ENCODE data around the gene GON4L. TPM values are rescaled to one million over a fixed set of nuclear protein-coding genes. Genes with fewer than 3 reads are reported as not detected.
"Not testable (repeated sequence)": the region's sequence is repeated elsewhere in the genome, so short reads cannot be mapped to it uniquely, and the experiment has no call there.

GON4L gene
- total RNA-seq, 1 donor from 2014 or later = 90.6 TPM

DNA sequence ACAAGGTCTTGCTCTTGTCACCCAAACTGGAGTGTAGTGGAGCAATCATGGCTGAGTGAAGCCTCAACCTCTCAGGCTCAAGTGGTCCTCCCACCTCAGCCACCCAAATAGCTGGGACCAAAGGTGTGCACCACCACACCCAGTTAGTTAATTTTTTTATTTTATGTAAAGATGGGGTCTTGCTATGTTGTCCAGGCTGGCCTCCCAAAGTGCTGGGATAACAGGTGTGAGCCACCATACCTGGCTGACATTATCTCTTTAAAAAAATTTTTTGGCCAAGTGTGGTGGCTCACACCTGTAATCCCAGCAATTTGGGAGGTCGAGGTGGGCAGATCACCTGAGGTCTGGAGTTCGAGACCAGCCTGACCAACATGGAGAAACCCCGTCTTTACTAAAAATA lies 98.0 kb downstream of the GON4L start:
- intact Hi-C loops (cut with micrococcal nuclease) = not testable (repeated sequence)

DNA sequence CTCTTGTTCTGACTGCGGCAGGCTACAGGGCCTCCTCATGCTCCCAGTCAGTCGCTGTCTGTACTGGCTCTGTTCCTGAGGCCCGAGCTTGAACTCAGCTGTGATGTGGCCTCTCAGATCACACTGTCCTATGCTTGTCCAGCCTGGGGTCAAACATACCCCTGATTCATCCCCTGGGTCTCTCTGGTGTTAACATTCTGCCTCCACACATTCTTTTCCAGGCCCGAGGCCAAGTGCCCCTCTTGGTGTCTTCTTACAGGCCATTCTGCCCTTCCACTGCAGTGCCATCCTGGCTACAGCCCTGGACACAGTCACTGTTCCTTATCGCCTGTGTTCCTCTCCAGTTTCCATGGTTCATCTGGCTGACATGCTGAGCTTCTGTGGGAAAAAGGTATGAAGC lies 108.9 kb downstream of the GON4L start:
- intact Hi-C loops (cut with micrococcal nuclease) = loop anchor here (5.0 kb wide), 1 partner anchor 111 kb away; no protein-coding TSS in a partner anchor

DNA sequence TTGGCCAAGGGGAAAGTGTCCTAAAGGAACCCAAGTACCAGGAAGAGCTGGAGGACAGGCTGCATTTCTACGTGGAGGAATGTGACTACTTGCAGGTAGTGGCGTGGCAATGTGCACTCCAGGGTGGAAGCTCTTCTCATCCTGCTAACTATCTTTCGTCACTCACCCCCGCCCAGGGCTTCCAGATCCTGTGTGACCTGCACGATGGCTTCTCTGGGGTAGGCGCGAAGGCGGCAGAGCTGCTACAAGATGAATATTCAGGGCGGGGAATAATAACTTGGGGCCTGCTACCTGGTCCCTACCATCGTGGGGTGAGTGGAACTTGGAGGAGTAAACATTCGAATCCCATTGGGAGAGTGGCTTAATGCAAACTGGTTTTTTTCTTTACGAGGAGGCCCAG lies 109.4 kb downstream of the GON4L start:
- intact Hi-C loops (cut with micrococcal nuclease) = loop anchor here (5.0 kb wide), 1 partner anchor 110 kb away; no protein-coding TSS in a partner anchor

DNA sequence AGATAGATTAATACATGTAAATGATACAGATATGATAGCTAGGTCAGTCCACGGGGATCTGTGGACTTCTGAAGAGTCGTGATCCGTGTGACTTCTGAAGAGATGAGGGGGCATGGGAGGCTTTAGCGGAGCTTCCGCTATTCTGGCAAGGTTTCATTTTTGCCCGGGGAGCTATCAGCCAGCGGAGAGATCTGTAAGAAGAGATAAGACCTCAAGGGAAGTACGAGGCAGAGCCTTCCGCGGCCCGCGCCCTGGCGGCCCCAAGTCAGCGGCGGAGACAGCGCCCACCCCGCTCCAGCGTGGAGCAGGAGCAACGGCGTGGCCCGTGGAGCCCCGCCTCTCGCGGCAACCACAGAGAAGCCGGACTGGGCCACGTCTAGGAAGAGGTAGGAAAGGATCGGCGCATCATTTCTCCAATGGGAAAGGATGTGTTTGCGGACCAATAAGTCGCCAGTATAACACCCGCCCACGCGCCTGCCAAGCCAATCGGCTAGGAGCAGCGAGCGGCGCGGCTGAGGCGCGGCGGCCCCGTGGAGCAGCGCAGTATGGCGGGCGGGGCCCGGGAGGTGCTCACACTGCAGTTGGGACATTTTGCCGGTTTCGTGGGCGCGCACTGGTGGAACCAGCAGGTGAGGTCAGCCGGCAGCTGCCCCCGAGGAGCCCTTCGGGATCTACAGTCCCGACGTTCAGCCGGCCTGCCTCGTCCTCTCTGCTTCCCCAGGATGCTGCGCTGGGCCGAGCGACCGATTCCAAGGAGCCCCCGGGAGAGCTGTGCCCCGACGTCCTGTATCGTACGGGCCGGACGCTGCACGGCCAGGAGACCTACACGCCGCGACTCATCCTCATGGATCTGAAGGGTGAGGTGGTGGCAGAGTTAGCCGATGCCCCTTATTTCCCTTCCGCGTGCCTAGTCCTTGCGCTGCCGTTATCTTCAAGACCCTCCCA lies 111.5 kb downstream of the GON4L start:
- intact Hi-C loops (cut with micrococcal nuclease) = loop anchor here (1.0 to 5.0 kb wide), 8 partner anchors 56 to 593 kb away; partner anchors contain the start of genes CCT3, DAP3, ENTREP3 and RIT1

DNA sequence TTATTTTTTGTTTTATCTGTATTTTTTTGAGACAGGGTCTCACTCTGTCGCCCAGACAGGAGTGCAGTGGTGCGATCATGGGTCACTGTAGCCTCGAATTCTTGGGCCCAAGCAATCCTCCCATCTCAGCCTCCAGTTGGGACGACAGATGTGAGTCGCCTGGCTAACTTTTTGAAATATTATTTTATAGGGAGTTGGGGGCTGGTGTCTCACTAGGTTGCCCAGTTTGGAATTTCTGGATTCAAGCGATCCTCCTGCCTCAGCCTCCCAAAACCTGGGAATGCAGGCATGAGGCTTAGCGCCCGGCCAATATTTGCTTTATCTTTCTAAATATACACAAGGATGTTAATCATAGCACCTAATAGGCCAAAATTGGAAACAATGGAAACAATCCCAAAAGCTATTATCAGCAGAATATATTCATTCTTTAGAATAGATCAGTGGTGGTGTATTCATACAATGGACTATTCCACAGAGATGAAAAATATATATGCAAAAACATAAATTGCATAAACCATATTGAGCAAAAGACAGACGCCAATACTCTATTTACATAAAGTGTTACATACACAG lies 112.2 kb downstream of the GON4L start:
- intact Hi-C loops (cut with micrococcal nuclease) = loop anchor here (1.0 to 5.0 kb wide), 8 partner anchors 55 to 594 kb away; partner anchors contain the start of genes CCT3, DAP3, ENTREP3 and RIT1

DNA sequence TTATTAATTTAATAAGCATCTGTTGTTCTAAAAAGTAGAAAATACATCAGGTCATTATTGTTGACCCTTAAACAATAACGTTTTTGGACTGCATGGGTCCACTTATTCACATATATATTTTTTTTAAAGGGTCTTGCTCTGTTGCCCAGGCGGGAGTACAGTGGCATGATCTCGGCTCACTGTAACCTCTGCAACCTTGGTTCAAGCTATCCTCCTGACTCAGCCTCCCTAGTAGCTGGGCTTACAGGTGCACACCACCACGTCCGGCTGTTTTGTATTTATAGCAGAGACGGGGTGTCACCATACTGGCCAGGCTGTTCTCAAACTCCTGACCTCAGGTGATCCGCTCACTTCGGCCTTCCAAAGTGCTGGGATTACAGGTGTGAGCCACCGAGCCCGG lies 115.1 kb downstream of the GON4L start:
- intact Hi-C loops (cut with micrococcal nuclease) = no loop called here

DNA sequence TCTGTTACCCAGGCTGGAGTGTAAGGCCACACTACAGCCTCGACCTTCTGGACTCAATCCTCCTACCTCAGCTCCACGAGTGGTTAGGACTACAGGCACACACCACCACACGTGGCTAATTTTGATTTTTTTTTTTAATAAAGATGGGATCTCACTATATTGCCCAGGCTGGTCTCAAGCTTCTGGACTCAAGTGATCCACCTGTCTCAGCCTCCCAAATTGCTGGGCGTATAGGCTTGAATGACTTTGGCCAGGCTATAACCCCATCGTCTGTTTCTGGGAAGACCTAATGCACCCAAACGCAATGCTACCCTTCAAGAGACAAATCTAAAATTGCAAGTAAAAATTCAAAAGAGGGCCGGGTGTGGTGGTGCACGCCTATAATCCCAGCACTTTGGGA lies 116.0 kb downstream of the GON4L start:
- intact Hi-C loops (cut with micrococcal nuclease) = no loop called here

DNA sequence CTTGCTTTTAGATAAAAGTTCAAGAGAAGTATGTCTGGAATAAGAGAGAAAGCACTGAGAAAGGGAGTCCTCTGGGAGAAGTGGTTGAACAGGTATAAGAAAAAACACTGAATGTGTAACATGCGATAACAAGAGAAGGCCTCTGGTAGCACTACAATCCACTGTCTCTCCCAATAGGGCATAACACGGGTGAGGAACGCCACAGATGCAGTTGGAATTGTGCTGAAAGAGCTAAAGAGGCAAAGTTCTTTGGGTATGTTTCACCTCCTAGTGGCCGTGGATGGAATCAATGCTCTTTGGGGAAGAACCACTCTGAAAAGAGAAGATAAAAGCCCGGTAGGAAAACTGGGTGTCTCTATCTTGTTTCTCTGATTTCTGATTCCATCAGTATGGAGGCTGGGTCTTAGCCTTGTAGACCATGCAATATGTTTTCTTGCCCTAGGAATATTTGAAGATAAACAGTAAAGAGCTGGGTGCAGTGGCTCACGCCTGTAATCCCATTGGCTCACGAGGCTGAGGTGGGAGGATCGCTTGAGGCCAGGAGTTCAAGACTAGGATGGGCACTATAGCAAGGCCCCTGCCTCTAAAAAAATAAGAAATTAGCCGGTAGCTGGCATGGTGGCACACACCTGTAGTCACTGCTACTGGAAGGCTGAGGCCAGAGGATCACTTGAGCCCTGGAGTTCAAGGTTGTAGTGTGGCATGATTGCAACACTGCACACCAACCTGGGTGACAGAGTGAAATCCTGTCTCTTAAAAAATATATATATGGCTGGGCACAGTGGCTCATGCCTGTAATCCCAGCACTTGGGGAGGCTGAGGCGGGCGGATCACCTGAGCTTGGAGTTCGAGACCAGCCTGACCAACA lies 127.7 kb downstream of the GON4L start:
- intact Hi-C loops (cut with micrococcal nuclease) = loop anchor here (5.0 kb wide), 1 partner anchor 92 kb away; no protein-coding TSS in a partner anchor

DNA sequence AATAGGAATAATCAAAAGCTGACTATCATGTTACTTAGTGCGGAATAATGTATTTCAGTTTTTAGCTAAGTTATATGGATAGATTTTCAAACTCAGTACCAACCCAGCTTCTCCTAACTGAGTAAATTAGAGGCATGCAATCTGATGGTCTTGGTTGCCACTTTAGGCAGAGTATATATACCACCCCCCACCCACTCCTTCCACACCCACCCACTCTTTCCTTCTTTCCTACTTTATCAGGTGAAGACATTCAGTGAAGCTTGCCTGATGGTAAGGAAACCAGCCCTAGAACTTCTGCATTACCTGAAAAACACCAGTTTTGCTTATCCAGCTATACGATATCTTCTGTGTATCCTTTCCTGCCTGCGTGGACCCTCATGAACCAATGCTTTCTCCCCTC lies 131.9 kb downstream of the GON4L start:
- intact Hi-C loops (cut with micrococcal nuclease) = loop anchor here (5.0 kb wide), 1 partner anchor 88 kb away; no protein-coding TSS in a partner anchor

DNA sequence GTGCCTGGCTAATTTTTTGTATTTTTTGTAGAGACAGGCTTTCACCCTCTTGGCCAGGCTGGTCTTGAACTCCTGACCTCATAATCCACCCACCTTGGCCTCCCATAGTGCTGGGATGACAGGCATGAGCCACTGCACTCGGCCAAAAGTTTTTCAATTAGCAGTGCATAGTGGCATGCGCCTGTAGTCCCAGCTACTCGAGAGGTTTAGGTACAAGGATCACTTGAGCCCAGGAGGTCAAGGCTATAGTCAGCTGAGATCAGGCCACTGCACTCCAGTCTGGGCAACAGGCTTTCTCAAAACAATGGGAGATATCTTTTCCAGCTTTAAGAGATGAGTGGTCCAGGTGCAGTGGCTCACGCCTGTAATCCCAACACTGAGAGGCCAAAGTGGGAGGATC lies 137.3 kb downstream of the GON4L start:
- intact Hi-C loops (cut with micrococcal nuclease) = no loop called here

DNA sequence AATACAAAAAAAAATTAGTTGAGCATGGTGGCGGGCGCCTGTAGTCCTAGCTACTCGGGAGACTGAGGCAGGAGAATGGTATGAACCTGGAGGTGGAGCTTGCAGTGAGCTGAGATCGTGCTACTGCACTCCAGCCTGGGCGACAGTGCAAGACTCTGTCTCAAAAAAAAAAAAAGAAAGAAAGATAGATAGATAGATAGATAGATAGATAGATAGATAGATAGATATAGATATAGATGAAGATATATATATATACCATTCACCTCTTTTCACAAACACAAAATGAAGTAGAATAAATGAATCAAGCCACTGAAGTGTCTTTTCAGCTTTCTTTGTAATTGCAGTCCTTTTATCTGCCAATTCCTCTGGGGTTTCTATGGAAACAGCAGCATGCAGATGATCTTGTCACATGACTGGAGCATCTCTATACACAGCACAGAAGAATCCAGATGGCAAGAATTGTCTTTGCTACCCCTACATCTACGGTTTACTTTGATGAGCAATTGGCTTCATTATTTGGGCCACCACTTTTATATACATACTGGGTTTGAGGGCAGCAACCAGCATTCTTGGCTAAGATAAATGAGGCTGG lies 138.4 kb downstream of the GON4L start:
- intact Hi-C loops (cut with micrococcal nuclease) = not testable (repeated sequence)

DNA sequence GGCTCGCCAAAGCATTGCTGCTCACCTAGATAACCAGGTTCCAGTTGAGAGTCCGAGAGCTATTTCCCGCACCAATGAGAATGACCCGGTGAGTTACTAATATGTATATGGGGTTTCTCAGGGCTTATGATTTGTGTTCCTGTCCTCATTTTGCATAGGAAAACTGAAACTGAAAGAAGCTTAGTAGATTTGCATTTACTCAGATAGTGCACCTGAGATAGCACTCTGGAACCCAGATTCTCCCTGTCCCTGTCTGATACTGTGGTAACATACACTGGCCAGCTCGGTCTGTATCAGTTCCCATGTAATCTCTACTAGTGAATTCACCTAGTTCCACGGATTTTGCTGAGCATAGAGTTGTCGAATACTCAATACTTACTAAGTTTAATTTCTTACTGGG lies 140.0 kb downstream of the GON4L start:
- intact Hi-C loops (cut with micrococcal nuclease) = loop anchor here (2.0 kb wide), 1 partner anchor 28 kb away; the partner anchor contains the start of genes DAP3 and YY1AP1

DNA sequence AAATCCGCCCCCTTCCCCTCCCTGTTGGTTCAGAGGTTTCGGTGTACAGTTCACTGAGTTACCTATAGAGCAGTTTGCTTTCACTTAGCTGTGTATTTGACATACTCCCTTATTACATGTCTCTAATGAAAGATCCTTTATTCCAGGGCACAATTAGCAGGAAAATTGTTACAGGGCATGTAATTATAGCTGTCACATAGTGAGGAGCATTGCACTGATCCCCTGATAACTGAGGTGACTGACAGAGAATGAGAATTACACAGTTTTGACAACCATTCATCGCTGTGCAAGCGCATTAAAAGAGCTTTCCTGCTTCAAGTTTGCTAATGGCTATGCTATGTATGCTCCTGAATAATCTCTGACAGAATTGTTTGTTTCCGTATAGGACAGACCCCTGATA lies 141.2 kb downstream of the GON4L start:
- intact Hi-C loops (cut with micrococcal nuclease) = loop anchor here (2.0 kb wide), 1 partner anchor 27 kb away; the partner anchor contains the start of genes DAP3 and YY1AP1

DNA sequence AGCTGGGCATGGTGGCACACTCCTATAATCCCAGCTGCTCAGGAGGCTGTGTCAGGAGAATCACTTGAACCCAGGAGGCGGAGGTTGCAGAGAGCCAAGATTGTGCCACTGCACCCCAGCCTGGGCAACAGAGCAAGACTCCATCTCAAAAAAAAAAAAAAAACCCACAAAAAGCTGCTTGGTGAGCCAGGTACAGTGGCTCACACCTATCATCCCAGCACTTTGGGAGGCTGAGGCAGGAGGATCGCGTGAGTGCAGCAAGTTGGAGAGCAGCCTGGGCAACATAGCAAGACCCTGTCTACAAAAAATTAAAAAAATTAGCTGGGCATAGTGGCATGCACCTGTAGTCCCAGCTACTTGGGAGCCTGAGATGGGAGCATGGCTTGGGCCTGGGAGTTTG lies 142.0 kb downstream of the GON4L start:
- intact Hi-C loops (cut with micrococcal nuclease) = not testable (repeated sequence)

DNA sequence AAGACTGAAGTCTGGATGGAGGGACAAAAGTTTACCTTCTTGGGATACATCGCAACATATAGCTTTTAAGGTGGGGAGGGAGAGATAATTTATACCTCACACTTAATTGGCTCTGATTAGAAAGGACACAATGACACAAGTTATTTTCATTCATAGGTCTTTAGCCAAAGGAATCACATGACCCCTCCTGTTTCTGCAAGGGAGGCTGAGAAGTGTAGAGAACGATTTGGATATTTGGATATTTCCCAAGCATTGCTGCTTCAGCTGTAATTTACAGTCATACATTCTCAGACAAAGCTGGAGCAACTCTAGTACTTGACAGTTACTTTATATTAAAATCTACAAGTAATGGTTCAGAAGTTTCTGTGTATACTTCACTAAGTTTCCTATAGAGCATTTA lies 143.9 kb downstream of the GON4L start:
- intact Hi-C loops (cut with micrococcal nuclease) = no loop called here

DNA sequence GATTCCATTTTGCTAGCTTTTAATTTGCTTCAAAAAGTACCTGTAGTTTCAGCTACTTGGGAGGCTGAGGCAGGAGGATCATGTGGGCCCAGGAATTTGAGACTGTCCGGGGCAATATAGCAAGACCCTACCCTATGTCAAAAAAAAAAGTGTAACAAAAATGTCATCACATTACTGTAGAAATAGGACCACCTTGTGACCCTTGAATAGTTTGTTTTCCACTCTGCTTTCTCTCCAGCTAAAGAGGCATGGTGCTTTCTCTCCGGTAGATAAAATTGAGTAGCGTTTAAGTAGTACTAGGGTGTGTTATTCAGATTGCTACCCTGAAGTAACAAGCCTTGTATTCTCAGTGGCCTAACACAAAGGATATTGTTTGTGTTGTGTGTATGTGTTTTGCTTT lies 144.4 kb downstream of the GON4L start:
- intact Hi-C loops (cut with micrococcal nuclease) = not testable (repeated sequence)

DNA sequence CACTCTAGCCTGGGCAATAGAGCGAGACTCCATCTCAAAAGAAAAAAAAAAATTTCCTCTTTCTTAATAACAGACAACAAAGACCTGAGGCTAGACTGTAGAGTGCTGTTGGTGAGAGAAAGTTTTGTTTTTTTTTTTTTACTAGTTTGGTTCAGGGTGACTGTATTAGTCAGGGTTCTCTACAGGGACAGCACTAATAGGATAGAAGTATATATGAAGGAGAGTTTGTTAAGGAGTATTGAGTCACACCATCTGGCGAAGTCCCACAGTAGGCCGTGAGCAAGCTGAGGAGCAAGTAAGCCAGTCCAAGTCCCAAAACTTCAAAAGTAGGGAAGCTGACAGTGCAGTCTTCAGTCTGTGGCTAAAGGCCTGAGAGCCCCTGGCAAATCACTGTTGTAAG lies 145.6 kb downstream of the GON4L start:
- intact Hi-C loops (cut with micrococcal nuclease) = not testable (repeated sequence)

DNA sequence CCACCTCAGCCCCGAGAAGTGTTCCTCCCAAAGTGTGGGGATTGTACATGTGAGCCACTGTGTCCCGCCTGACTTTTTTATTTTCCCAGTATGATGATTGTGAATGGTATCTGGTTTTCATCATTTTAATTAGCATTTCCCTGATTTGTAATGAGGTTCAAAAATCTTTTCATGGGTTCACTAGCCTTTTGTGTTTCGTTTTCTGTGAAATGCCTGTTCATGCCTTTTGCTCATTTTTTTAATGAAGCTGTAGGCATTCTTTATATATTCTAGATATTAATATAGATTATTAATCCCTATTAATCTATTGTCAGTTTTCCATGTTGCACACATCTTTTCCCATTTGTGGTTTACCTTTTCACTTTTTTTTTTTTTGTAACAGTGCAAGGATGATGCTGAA lies 147.6 kb downstream of the GON4L start:
- intact Hi-C loops (cut with micrococcal nuclease) = no loop called here

DNA sequence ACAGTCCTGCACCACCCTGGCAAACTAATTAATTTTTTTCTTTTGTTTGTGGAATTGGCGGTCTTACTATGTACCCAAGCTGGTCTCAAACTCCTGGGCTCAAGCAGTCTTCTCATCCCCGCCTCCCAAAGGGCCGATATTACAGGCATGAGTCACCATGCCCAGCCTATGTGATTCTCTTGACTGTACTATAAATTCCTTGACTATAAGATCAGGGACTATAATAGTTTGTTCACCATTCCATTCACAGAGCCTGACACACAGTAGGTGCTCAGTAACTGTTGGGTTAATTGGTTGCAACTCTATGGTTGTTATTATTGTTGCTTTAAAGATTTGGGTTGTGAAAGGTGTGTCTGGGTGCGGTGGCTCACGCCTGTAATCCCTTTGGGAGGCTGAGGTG lies 150.9 kb downstream of the GON4L start:
- intact Hi-C loops (cut with micrococcal nuclease) = no loop called here

DNA sequence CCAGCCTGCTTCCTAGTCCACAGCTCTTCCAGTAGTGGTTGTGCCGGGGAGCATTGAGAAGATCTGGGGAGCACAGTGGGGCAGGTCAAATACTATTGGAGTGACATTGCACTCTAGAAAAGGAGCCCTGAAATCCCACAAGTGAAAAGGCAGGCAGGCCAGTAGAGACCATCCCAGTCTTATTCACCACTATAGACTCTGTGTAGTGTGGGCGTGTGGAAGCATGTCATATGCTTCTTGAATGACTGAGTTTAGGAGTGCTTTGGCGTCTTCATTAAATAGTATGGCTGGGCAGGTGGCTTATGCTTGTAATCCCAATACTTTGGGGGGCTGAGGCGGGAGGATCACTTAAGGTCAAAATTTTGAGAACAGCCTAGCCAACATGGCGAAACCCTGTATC lies 152.6 kb downstream of the GON4L start:
- intact Hi-C loops (cut with micrococcal nuclease) = not testable (repeated sequence)

DNA sequence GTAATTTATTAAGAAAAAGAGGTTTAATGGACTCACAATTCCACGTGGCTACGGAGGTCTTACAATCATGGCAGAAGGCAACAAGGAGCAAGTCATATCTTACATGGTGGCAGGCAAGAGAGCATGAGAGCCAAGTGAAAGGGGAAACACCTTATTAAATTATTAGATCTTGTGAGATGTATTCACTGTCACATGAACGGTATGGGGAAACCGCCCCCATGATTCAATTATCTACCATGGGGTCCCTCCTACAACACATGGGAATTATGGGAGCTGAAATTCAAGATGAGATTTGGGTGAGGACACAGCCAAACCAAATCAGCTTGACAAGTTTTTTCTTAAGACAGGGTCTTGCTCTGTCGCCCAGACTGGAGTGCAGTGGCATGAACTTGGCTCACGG lies 153.8 kb downstream of the GON4L start:
- intact Hi-C loops (cut with micrococcal nuclease) = no loop called here

Measured in T-helper 1 cell treated with Interleukin-12 subunit alpha and Interleukin-12 subunit beta and Interleukin-4 antibody, amounts not matched to agents 30 ng/mL and 1 ng/mL, for 36 hours (primary cell).